Aorta (tissue), 5 donors: ENCODE results near the gene ULBP2. TPM values are rescaled to one million over a fixed set of nuclear protein-coding genes. Genes with fewer than 3 reads are reported as not detected.

Source experiments
- ATAC-seq: fragments of 200-7000 bp; cut with Tn5 transposase; one replicate; pipeline ENCODE4 v1.9.1; 2022; ENCODE audit warnings: moderate library complexity; ENCODE audit not compliant: low FRiP score
- DNase-seq, 2 donors: peaks; one replicate each; pipeline ENCODE4 v3.0.0-alpha.2; 2020
- H3K27ac ChIP-seq, 2 donors: one replicate each; pipeline ENCODE4 v1.5.1; 2013; ENCODE audit warnings: low read length in 2 of 2, mild to moderate bottlenecking in 2 of 2, moderate library complexity in 2 of 2, control low read depth in 1 of 2, inconsistent platforms in 1 of 2, low read depth in 1 of 2
- H3K27me3 ChIP-seq, 2 donors: one replicate each; pipeline ENCODE4 v1.6.1; 2013; ENCODE audit warnings: control low read depth in 1 of 2, low read length in 1 of 2, mild to moderate bottlenecking in 1 of 2, moderate library complexity in 1 of 2; ENCODE audit not compliant: insufficient read depth in 2 of 2, control insufficient read depth in 1 of 2
- H3K36me3 ChIP-seq, 2 donors: one replicate each; pipeline ENCODE4 v1.6.1; 2013; ENCODE audit warnings: control low read depth in 1 of 2, low read length in 1 of 2, mild to moderate bottlenecking in 1 of 2; ENCODE audit not compliant: insufficient read depth in 2 of 2, control insufficient read depth in 1 of 2
- H3K4me1 ChIP-seq, 2 donors: one replicate each; pipeline ENCODE4 v1.6.1; 2013; ENCODE audit warnings: low read length in 2 of 2, control low read depth in 1 of 2, mild to moderate bottlenecking in 1 of 2, moderate library complexity in 1 of 2; ENCODE audit not compliant: insufficient read depth in 2 of 2, control insufficient read depth in 1 of 2
- H3K4me3 ChIP-seq, 2 donors: one replicate each; pipeline ENCODE4 v1.5.1; 2013; ENCODE audit warnings: low read length in 2 of 2, control low read depth in 1 of 2, mild to moderate bottlenecking in 1 of 2
- H3K9me3 ChIP-seq: one replicate; pipeline ENCODE4 v1.6.1; 2013; ENCODE audit warnings: mild to moderate bottlenecking, low read length; ENCODE audit not compliant: control insufficient read depth
- WGBS, 2 donors: extraction: QIAGEN DNeasy Blood & Tissue Kit; methylation state at CpG; one replicate each; pipeline ENCODE4 v1.1.7; 2013; 5-methylcytosine and 5-hydroxymethylcytosine counted together
- intact Hi-C, 2 donors: fragments of 100-400 bp; cut with DNase I; formaldehyde crosslinking; loops; one replicate each; pipeline versions ENCODE4 v1.14.2 to v1.15.0; 2022
- long read RNA-seq, 2 donors: library from polyadenylated mRNA; unstranded; transcript quantifications; one replicate each; pipeline ENCODE4 v2.0.0, GENCODE V29; 2020 to 2021
- polyA plus RNA-seq, 2 donors: library from polyadenylated mRNA; stranded (reverse); fragments of 200-250 nt; gene quantifications; one replicate each; pipeline ENCODE4 v1.2.3, GENCODE V29; 2013
- total RNA-seq, 2 donors: library from RNA; stranded (reverse); fragmentation: NEBNext Ultra II Directional; extraction: Animal tissue kit (Norgen Biotek cat#: 25700); gene quantifications; one replicate each; pipeline ENCODE4 v1.2.1, GENCODE V29; 2021
- donor health status: healthy with polysubstance abuse.
- donor health status: Bipolar disorder and iron deficiency.
- donor health status: DM: no; HTN: no; CAD: no.
- donor health status: DM: no; HTN: no; CAD: no.
- donor health status: DM: yes; HTN: yes; CAD: no.

ULBP2 gene, protein sequence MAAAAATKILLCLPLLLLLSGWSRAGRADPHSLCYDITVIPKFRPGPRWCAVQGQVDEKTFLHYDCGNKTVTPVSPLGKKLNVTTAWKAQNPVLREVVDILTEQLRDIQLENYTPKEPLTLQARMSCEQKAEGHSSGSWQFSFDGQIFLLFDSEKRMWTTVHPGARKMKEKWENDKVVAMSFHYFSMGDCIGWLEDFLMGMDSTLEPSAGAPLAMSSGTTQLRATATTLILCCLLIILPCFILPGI
- total RNA-seq: under 1 TPM; 0.66 to 0.68 TPM
- polyA plus RNA-seq: under 1 TPM in 1 of 2 donors, not detected in 1; 0.36 TPM
- long read RNA-seq, donor 1, transcript ULBP2-201 (5 exons, 1,349 nt): major isoform, 6 of 6 reads
- long read RNA-seq, donor 1, partial matches to known transcripts: 0 of 6 reads
- long read RNA-seq, donor 1, other reads (novel, unspliced or antisense): 0 of 6 reads
- long read RNA-seq, donor 2: 0 reads

DNA sequence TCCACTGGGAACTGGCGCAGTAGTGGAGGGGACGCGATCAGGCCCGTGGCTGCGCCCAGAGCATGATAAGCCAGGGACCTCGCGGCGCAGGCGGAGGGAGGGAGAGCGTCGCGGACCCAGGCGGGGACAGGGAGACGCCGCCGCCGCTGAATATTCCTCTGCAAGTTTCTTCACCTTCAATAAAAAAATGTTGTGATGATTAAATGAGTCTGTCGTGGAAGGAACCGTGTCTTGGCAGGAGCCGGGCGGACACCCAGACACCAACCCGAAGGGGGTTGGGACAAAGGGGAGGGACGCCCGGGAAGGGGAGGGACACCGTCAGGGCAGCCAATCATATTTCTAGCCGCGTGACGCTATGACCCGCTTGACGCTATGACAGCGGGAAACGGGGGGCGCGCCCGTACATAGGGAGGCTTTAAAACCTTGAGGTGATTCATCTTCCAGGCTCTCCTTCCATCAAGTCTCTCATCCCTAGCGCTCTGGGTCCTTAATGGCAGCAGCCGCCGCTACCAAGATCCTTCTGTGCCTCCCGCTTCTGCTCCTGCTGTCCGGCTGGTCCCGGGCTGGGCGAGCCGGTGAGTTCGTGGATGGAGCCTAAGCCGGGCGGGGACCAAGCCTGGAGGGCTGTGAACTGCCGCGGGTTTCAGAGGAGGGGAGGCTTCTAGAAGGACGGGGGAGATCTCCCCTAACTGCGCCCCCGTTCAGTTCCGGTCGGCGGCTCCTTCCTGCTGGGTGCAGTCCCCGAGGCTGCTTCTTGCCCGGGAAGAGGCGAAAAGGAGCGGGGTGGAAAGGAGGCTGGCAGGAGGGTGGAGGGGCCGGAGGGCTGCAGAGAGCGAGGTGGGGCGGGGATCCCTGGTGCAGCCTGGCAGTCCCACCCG is at the start of gene ULBP2:
Gene ULBP2 (plus strand): TSS at position 432 of the 878 bp plus-strand sequence. CDS start 59 bp downstream, at position 491.
- ATAC-seq: peak; percentile 89
- Histone ChIP-seq H3K36me3 (no peaks in the 10 kb centered on the region), H3K27me3 (no peaks in the 10 kb centered on the region), H3K9me3 (no peaks in the 10 kb centered on the region), H3K4me3 (peak within 1 kb of the TSS in 1 of 2 donors; percentile 23), H3K4me1 (no peaks in the 10 kb centered on the region), H3K27ac (no peak within 1 kb of the TSS)
- intact Hi-C loops: no loop called here
- WGBS, 2 donors: 0 to 1% methylated on average over 57 to 62 of the region's 62 CpGs
- DNase-seq: peak; percentile 94 to 95

DNA sequence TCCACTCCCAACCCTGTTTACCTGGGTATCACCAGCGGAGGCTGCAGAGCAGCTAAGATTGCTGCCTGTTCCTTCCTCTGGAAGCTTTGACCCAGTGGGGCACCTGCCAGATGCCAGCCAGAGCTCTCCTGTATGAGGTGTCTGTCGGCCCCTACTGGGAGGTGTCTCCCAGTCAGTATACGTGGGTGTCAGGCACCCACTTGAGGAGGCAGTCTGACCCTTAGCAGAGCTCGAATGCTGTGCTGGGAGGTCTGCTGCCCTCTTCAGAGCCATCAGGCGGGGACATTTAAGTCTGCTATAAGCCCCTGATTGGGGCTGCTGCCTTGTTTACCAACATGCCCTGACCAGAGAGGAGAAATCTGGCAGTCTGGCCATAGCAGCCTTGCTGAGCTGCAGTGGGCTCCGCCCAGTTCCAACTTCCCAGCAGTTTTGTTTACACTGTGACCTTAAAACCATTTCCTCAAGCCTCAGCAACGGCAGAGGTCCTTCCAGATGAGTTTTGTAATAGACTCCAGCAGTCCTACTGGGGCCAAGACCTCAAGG is 46.7 kb upstream of the ULBP2 start:
- ATAC-seq (peak; percentile 76), DNase-seq (peak in 1 of 2 donors; percentile 80)
- Histone ChIP-seq H3K36me3 (no peaks in the 10 kb centered on the region), H3K4me1 (peaks cover 0 to 3% of the 10 kb centered on the region in 2 donors), H3K4me3 (no peak overlapping the region), H3K27ac (no peak overlapping the region), H3K9me3 (no peaks in the 10 kb centered on the region), H3K27me3 (no peaks in the 10 kb centered on the region)
- WGBS, 2 donors: 43% methylated on average over 7 of the region's 7 CpGs
- intact Hi-C loops: no loop called here

DNA sequence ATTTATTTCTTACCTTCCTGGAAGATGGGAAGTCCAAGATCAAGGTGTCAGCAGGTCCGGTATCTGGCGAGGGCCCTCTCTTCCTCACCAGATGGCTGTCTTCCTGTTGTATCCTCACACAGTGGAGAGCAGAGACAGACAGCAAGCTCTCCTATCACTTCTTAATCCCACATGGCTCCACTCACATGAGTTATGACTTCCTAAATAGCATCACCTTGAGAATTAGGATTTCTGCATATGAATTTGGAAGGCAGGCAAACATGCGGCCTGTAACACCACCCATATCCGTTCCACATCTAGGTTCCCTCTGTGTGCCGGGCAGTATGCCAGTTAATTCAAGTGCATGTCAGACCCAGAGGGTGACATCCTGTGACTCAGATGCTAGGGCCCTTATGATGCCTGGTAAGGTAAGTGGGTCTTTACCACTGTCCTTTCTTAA is 46.0 kb upstream of the ULBP2 start:
- DNase-seq (peak in 1 of 2 donors; percentile 71), ATAC-seq (no peak)
- Histone ChIP-seq H3K27me3 (no peaks in the 10 kb centered on the region), H3K4me1 (peaks cover 0 to 3% of the 10 kb centered on the region in 2 donors), H3K9me3 (no peaks in the 10 kb centered on the region), H3K36me3 (no peaks in the 10 kb centered on the region), H3K4me3 (no peak overlapping the region), H3K27ac (no peak overlapping the region)
- intact Hi-C loops: no loop called here
- 57 to 59% methylated on average over 5 of the region's 5 CpGs for WGBS, 2 donors

DNA sequence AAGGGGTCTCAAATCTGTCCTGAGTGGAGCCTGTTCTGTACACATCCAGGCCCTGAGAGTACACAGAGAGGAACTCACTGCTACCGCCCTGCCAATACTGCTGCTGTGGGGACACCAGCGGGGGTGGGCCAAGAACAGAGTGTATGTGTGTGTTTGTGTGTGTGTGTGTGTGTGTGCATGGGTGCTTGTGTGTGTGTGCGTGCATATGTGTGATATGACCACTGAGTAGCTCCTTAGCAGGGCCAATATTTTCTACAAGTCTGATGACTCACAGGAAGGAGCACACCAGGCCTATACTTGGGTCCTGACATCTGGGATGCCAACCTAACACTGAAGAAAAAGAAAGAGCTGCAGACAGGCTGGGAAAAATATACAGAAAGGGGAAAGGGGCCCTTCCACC is 45.3 kb upstream of the ULBP2 start:
- Histone ChIP-seq H3K9me3 (no peaks in the 10 kb centered on the region), H3K27me3 (no peaks in the 10 kb centered on the region), H3K4me1 (peaks cover 0 to 3% of the 10 kb centered on the region in 2 donors), H3K36me3 (no peaks in the 10 kb centered on the region), H3K27ac (peak overlapping the region in 1 of 2 donors; percentile 27), H3K4me3 (no peak overlapping the region)
- ATAC-seq: peak; percentile 16
- intact Hi-C loops: no loop called here
- peak in 1 of 2 donors; percentile 47 for DNase-seq
- WGBS, 2 donors: 86 to 87% methylated on average over 3 of the region's 3 CpGs

DNA sequence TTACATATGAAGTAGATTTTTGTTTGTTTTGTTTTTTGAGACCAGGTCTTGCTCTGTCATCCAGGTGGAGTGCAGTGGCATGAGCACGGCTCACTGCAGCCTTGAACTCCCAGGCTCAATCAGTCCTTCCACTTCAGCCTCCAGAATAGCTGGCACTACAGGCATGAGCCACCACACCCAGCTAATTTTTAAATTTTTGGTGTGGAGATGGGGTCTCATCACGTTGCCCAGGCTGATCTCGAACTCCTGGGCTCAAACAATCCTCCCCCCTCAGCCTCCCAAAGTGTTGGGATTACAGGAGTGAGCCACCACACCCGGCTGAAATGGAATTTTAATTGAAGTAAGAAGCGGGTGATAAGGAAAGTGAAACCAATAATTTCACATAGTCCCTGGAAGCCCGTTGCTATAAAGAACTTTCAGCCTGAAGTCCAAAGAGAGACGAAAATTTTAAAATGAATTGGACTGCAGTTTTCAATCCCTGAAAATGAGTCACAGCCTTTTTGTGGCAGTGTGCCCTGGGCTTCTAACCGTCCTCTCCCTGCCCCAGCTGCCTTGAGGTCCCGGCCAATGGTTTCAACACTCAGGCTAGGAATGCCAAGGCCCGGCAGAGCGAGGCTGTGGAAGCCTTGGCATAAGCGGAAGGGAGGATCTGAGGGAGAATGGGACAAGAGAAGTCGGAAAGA is 44.7 kb upstream of the ULBP2 start:
- H3K36me3 ChIP-seq: no peaks in the 10 kb centered on the region
- peak overlapping the region in 1 of 2 donors; percentile 39 for H3K27ac ChIP-seq
- 12 to 13% methylated on average over 13 of the region's 13 CpGs for WGBS, 2 donors
- DNase-seq: peak; percentile 94 to 95
- peaks cover 0 to 3% of the 10 kb centered on the region in 2 donors for H3K4me1 ChIP-seq
- no peaks in the 10 kb centered on the region for H3K27me3 ChIP-seq
- peak; percentile 94 for ATAC-seq
- no peak overlapping the region for H3K4me3 ChIP-seq
- intact Hi-C loops: no loop called here
- H3K9me3 ChIP-seq: no peaks in the 10 kb centered on the region

DNA sequence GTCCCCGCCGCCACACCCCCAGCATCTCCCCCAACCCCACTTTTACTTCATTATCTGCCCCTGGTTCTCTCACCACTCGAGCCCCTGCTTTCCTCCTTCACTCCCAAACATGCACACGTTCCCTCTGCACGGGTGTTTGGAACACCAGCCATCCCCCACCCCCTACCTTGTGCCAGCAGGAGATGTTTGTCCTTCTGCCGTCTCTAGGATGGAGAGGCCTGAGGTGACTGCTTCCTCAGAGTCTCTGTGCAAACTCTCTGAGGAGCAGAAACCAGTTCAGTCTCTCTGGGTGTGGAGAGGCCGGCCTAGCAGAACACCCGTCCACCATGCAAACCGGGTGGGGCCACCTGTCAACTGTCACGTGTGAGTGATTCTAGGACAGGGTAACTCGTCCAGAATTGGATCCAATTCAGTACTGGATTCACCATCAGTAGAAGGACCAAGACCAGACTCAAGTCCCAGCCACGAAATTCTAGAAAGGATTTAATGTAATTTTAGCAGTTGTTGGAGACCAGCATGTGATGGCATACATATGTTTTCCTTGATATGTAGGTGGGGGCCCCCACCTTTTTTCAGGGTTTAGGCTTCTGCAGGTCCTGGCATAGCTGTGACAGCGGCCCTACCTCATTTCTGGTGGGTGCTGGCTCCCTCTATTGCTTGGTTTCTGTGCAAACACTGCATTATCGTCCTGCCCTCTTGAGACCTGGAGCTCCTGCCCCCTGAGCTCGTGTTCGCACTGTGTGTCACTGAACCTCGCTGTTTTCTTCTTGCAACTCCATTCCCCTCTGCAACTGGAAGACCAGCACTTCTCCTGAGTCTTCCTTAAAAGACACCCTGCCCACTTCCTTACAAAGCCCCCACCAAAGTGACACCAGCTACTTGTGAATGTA is 43.7 kb upstream of the ULBP2 start, which contains the start of gene RAET1E:
Gene RAET1E (minus strand): TSS at position 259 of the 890 bp plus-strand sequence. CDS start 7,212 bp downstream, outside the sequence.
- no peaks in the 10 kb centered on the region for H3K27me3 ChIP-seq
- intact Hi-C loops: no loop called here
- ATAC-seq (no peak), DNase-seq (peak; percentile 26 to 47)
- peak within 1 kb of the TSS in 1 of 2 donors; percentile 39 for H3K27ac ChIP-seq
- peaks cover 0 to 3% of the 10 kb centered on the region in 2 donors for H3K4me1 ChIP-seq
- H3K36me3 ChIP-seq: no peaks in the 10 kb centered on the region
- no peak within 1 kb of the TSS for H3K4me3 ChIP-seq
- 72 to 73% methylated on average over 15 to 17 of the region's 17 CpGs for WGBS, 2 donors
- H3K9me3 ChIP-seq: no peaks in the 10 kb centered on the region

DNA sequence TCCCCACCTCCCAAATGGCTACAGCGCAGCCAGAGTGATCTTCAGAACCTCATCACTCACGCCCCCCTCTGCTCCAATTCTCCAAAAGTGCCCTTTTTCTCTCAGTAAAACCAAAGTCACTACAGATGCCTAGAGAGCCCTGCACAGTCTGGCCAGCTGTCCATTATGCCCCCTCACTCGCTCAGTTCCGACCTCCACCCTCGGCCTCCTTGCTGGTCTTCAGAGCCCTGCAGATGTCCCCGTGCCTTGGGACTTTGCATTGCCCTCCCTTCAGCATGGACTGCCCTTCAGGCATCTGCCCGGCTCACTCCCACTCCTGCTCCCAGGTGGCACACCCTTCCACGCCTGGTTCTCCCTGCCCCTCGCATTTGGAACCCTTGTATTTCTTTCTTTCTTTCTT is 42.8 kb upstream of the ULBP2 start:
- intact Hi-C loops: no loop called here
- Histone ChIP-seq H3K27me3 (no peaks in the 10 kb centered on the region), H3K27ac (no peak overlapping the region), H3K4me3 (no peak overlapping the region), H3K4me1 (peaks cover 0 to 3% of the 10 kb centered on the region in 2 donors), H3K9me3 (no peaks in the 10 kb centered on the region), H3K36me3 (no peaks in the 10 kb centered on the region)
- 96 to 97% methylated on average over 9 of the region's 9 CpGs for WGBS, 2 donors
- DNase-seq: peak; percentile 26 to 73
- ATAC-seq: no peak
